Measurements from ENCODE around the gene SLC35F1. TPM values are rescaled to one million over a fixed set of nuclear protein-coding genes. Genes with fewer than 3 reads are reported as not detected.

The SLC35F1 gene
- polyA plus RNA-seq, 2 of the 4 experiments (the other 2 are of a cell fraction), result 0.01 TPM; not detected in 1

DNA sequence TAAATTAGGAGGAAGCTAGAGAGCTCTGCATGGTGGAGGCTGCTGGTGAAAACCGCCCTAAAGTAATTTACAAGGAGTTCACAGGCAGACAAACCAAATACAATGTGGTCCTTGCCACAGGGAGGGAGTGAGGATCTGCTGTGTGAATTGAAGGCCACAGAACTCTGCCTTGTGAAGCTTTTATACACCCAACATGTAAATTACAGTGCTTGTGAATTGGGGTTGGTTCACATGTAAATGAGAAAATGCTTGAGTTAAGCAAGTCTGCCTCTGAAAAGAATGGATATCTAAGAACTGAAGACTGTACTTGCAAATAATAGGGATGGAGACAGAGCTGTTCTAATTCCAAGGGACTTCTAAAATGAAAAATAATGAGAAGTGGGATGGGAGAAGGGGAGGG, 194.2 kb downstream of the SLC35F1 start:
- no peak overlapping the region for H3K4me2 ChIP-seq
- H3K9me3 ChIP-seq, result no peaks in the 10 kb centered on the region
- H3K4me1 ChIP-seq, result no peaks in the 10 kb centered on the region
- no peak for ATAC-seq
- no peak overlapping the region for H3K4me3 ChIP-seq
- 0% methylated on average over 1 of the region's 1 CpG for WGBS (ENCODE audit: missing lambda C conversion rate)
- no peak for FAIRE-seq
- TF ChIP-seq, protein P1, sequence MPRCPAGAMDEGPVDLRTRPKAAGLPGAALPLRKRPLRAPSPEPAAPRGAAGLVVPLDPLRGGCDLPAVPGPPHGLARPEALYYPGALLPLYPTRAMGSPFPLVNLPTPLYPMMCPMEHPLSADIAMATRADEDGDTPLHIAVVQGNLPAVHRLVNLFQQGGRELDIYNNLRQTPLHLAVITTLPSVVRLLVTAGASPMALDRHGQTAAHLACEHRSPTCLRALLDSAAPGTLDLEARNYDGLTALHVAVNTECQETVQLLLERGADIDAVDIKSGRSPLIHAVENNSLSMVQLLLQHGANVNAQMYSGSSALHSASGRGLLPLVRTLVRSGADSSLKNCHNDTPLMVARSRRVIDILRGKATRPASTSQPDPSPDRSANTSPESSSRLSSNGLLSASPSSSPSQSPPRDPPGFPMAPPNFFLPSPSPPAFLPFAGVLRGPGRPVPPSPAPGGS (IDR thresholded peaks at IDR 0.05), result no peak
- no peak for TF ChIP-seq KDM5A (IDR thresholded peaks at IDR 0.05)
- no peak for TF ChIP-seq ZC3H11A (IDR thresholded peaks at IDR 0.05)
- no peak for TF ChIP-seq CEBPB (IDR thresholded peaks at IDR 0.05)
- no peak for TF ChIP-seq SMC3 (IDR thresholded peaks at IDR 0.05)
- no peak for TF ChIP-seq CBX8 (IDR thresholded peaks at IDR 0.05)
- TF ChIP-seq HOXB5 (CRISPR knock-in tag; IDR thresholded peaks at IDR 0.05), result no peak
- TF ChIP-seq RAD21 (conservative IDR thresholded peaks at IDR 0.05 in 1 of 2, IDR thresholded peaks at IDR 0.05 in 1 of 2), result no peak
- TF ChIP-seq, protein P2, sequence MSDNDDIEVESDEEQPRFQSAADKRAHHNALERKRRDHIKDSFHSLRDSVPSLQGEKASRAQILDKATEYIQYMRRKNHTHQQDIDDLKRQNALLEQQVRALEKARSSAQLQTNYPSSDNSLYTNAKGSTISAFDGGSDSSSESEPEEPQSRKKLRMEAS (IDR thresholded peaks at IDR 0.05), result no peak
- TF ChIP-seq HDAC2 (IDR thresholded peaks at IDR 0.05), result no peak
- TF ChIP-seq ZFP36 (IDR thresholded peaks at IDR 0.05; ENCODE audit: borderline replicate concordance, partially characterized antibody), result no peak
- TF ChIP-seq ZNF302 (CRISPR knock-in tag; IDR thresholded peaks at IDR 0.05), result no peak
- no peak for TF ChIP-seq FOXS1 (CRISPR knock-in tag; IDR thresholded peaks at IDR 0.05)
- TF ChIP-seq NR3C1 (IDR thresholded peaks at IDR 0.05), result no peak
- TF ChIP-seq JUN (IDR thresholded peaks at IDR 0.05), result no peak
- CTCF ChIA-PET, result no interaction called here
- POLR2A ChIA-PET, result no interaction called here
- no peak for DNase-seq (ENCODE audit: low read depth in 1 of 2, low spot score in 1 of 2)
- H3K27ac ChIP-seq, result no peak overlapping the region

DNA sequence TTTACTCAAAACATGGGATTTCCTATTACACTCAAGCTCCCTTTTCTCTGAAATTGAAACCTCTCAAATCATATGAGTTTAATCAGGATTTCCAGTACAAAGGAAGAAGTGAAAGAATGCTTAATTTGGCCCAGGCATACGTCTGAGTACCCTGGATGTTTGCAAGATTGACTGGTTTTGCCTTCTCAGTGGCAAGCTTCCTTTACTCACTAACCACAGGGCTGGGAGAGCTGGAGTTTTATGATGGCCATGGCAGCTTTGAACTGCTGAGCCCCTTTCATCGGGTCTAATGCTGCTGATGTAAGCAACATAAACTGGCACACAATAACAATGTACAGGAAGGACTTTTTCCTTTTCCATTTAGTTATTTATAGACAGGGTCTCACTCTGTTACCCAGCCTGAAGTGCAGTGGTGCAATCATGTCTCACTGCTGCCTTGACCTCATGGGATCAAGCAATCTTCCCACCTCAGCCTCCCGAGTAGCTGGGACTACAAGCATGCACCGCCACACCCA, 194.8 kb downstream of the SLC35F1 start:
- H3K4me3 ChIP-seq, result no peak overlapping the region
- ATAC-seq (no peak), DNase-seq (ENCODE audit: low read depth in 1 of 2, low spot score in 1 of 2) (no peak), FAIRE-seq (no peak)
- H3K4me1 ChIP-seq, result no peaks in the 10 kb centered on the region
- POLR2A ChIA-PET, result no interaction called here
- H3K9me3 ChIP-seq, result no peaks in the 10 kb centered on the region
- WGBS (ENCODE audit: missing lambda C conversion rate), result 8% methylated on average over 4 of the region's 4 CpGs
- TF ChIP-seq, protein P2 (IDR thresholded peaks at IDR 0.05), result no peak
- TF ChIP-seq, protein P3, sequence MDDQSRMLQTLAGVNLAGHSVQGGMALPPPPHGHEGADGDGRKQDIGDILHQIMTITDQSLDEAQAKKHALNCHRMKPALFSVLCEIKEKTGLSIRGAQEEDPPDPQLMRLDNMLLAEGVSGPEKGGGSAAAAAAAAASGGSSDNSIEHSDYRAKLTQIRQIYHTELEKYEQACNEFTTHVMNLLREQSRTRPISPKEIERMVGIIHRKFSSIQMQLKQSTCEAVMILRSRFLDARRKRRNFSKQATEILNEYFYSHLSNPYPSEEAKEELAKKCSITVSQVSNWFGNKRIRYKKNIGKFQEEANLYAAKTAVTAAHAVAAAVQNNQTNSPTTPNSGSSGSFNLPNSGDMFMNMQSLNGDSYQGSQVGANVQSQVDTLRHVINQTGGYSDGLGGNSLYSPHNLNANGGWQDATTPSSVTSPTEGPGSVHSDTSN (IDR thresholded peaks at IDR 0.05), result no peak
- no peak for TF ChIP-seq CHD4 (IDR thresholded peaks at IDR 0.05; ENCODE audit: borderline replicate concordance)
- no peak for TF ChIP-seq TFCP2L1 (CRISPR knock-in tag; IDR thresholded peaks at IDR 0.05)
- TF ChIP-seq SMC3 (IDR thresholded peaks at IDR 0.05), result no peak
- no peak for TF ChIP-seq KDM1A (IDR thresholded peaks at IDR 0.05; ENCODE audit: low read depth)
- no peak for TF ChIP-seq MYC (IDR thresholded peaks at IDR 0.05; ENCODE audit: borderline replicate concordance, low read length)
- TF ChIP-seq NFE2L2 (conservative IDR thresholded peaks at IDR 0.05; ENCODE audit: low read length), result no peak
- TF ChIP-seq RNF2 (IDR thresholded peaks at IDR 0.05; ENCODE audit: borderline replicate concordance, low read depth), result no peak
- TF ChIP-seq CBX2 (IDR thresholded peaks at IDR 0.05; ENCODE audit: borderline replicate concordance, low read depth), result no peak
- no peak for TF ChIP-seq CEBPB (IDR thresholded peaks at IDR 0.05)
- TF ChIP-seq, protein P4, sequence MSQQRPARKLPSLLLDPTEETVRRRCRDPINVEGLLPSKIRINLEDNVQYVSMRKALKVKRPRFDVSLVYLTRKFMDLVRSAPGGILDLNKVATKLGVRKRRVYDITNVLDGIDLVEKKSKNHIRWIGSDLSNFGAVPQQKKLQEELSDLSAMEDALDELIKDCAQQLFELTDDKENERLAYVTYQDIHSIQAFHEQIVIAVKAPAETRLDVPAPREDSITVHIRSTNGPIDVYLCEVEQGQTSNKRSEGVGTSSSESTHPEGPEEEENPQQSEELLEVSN (IDR thresholded peaks at IDR 0.05; ENCODE audit: borderline replicate concordance, low read depth), result no peak
- no peak for TF ChIP-seq ESRRA (IDR thresholded peaks at IDR 0.05; ENCODE audit: borderline replicate concordance, low read length)
- TF ChIP-seq CHD2 (IDR thresholded peaks at IDR 0.05; ENCODE audit: low read length, partially characterized antibody), result no peak
- CTCF ChIA-PET, result no interaction called here
- H3K27ac ChIP-seq, result no peak overlapping the region
- H3K4me2 ChIP-seq, result no peak overlapping the region
